ENCODE results near the gene ZFP3. TPM values are rescaled to one million over a fixed set of nuclear protein-coding genes. Genes with fewer than 3 reads are reported as not detected.
"Not testable (repeated sequence)": the region's sequence is repeated elsewhere in the genome, so short reads cannot be mapped to it uniquely, and the experiment has no call there.

ZFP3 gene
- total RNA-seq (2.1 and 3.1 TPM in 2 replicates), polyA plus RNA-seq (2.2 and 2.6 TPM in 2 replicates), polyA minus RNA-seq (ENCODE audit: low replicate concordance) (0.43 and 0.82 TPM in 2 replicates)
- 1.0 and 1.2 TPM in 2 replicates for polyA plus RNA-seq (2012)

DNA sequence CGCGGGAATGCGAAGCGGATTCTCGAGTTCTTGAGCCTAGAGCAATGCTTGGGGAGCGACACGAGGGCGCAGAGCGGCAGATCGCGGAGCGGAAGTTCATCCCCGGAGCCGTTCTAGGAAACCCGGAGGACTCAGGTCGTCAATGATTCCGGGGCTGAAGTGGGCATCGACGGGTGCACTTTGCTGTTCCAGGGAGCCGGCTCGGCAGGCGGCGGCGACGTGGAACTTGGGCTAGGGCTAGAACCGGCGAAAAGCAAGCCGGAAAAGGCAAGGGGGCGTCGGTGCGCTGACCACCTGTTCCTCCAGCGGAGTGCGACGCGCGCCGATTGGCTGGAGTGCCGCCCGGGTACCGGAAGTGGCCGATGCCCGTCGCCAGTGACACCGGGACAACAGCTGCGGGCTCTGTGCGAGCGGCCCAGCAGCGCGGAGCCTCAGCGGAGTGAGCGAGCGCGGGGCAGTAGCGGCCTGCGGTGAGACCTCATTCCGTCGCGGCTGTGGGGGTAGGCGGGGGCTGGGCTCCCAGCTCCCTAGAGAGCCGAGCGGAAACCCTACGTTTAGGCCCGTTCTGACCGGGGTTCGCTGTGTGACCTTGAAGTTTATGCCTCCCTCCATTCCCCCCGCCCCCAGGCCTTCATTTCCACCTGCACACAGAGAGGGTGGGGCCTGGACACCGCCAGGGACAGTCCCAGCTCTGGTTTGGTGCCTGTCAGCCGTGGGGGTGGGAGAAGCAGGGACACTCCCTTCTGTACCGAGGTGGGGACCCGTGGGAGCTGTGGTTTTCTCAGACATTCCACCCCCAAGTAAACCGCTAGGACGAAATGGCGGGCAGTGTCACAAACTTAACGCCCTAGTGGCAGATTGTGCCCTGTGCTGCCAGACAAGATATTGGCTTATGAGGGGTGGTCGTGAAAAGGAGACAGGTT is at the start of gene ZFP3:
ZFP3 (plus strand) TSS at position 362 of the 923 bp plus-strand sequence. CDS start 13,038 bp downstream, outside the sequence.
- H3K4me2 ChIP-seq (ENCODE audit: extremely low read depth, insufficient read depth, low read length): peak within 1 kb of the TSS; percentile 83
- peak within 1 kb of the TSS; percentile 11 for H3K27ac ChIP-seq (ENCODE audit: insufficient read depth, low read length)
- H2AFZ ChIP-seq (ENCODE audit: low read length): peak within 1 kb of the TSS; percentile 81
- DNase-seq (ENCODE audit: low read depth in 2 of 2): peak; percentile 87 to 91
- no peak for TF ChIP-seq EZH2 (IDR thresholded peaks at IDR 0.05; ENCODE audit: low read length, missing control alignments)
- TF ChIP-seq, protein P1, sequence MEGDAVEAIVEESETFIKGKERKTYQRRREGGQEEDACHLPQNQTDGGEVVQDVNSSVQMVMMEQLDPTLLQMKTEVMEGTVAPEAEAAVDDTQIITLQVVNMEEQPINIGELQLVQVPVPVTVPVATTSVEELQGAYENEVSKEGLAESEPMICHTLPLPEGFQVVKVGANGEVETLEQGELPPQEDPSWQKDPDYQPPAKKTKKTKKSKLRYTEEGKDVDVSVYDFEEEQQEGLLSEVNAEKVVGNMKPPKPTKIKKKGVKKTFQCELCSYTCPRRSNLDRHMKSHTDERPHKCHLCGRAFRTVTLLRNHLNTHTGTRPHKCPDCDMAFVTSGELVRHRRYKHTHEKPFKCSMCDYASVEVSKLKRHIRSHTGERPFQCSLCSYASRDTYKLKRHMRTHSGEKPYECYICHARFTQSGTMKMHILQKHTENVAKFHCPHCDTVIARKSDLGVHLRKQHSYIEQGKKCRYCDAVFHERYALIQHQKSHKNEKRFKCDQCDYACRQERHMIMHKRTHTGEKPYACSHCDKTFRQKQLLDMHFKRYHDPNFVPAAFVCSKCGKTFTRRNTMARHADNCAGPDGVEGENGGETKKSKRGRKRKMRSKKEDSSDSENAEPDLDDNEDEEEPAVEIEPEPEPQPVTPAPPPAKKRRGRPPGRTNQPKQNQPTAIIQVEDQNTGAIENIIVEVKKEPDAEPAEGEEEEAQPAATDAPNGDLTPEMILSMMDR (conservative IDR thresholded peaks at IDR 0.05 in 1 of 2, IDR thresholded peaks at IDR 0.05 in 1 of 2; ENCODE audit: low read depth in 1 of 2, low read length in 2 of 2): no peak
- H3K4me1 ChIP-seq (ENCODE audit: control insufficient read depth, extremely low read depth, insufficient read depth, low read length): no peaks in the 10 kb centered on the region
- no peaks in the 10 kb centered on the region for H3K36me3 ChIP-seq (ENCODE audit: control insufficient read depth, insufficient read depth, low read length)
- no peaks in the 10 kb centered on the region for H3K27me3 ChIP-seq (ENCODE audit: control insufficient read depth, insufficient read depth, low read length)
- no peaks in the 10 kb centered on the region for H4K20me1 ChIP-seq (ENCODE audit: control insufficient read depth, extremely low read depth, insufficient read depth, low read length)
- no peaks in the 10 kb centered on the region for H3K9me3 ChIP-seq (ENCODE audit: control insufficient read depth, insufficient read depth, low read depth, low read length)
- H3K79me2 ChIP-seq (ENCODE audit: control insufficient read depth, insufficient read depth, low read length): no peaks in the 10 kb centered on the region
- H3K4me3 ChIP-seq (replicated peaks in 1 of 4; ENCODE audit: control extremely low read depth in 1 of 4, insufficient read depth in 1 of 4, low read depth in 3 of 4, low read length in 4 of 4): peak within 1 kb of the TSS; percentile 41 to 79 (median 74)
- peak within 1 kb of the TSS; percentile 30 for H3K9ac ChIP-seq (ENCODE audit: insufficient read depth, low read length)

DNA sequence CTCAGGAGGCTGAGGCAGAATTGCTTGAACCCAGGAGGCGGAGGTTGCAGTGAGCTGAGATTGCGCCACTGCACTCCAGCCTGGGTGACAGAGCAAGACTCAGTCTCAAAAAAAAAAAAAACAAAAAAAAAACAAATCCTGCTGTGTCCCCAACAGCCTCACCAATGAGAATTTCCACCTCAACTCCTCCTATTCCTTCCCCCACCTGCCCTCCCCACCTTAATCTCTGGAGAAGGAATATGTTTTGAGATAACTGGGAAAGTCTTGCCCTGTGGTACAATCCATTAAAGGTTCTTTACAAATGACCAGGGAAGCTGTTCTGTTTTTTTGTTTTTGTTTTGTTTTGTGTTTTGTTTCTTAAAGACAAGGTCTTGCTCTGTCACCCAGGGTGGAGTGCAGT is 48.1 kb upstream of the ZFP3 start:
- H3K36me3 ChIP-seq (ENCODE audit: control insufficient read depth, insufficient read depth, low read length); H4K20me1 ChIP-seq (ENCODE audit: control insufficient read depth, extremely low read depth, insufficient read depth, low read length); H3K4me2 ChIP-seq (ENCODE audit: extremely low read depth, insufficient read depth, low read length); H3K9me3 ChIP-seq (ENCODE audit: control insufficient read depth, insufficient read depth, low read depth, low read length); H3K4me1 ChIP-seq (ENCODE audit: control insufficient read depth, extremely low read depth, insufficient read depth, low read length); H3K27ac ChIP-seq (ENCODE audit: insufficient read depth, low read length); H3K9ac ChIP-seq (ENCODE audit: insufficient read depth, low read length); H3K79me2 ChIP-seq (ENCODE audit: control insufficient read depth, insufficient read depth, low read length); DNase-seq (ENCODE audit: low read depth in 2 of 2); H2AFZ ChIP-seq (ENCODE audit: low read length); H3K4me3 ChIP-seq (replicated peaks in 1 of 4; ENCODE audit: control extremely low read depth in 1 of 4, insufficient read depth in 1 of 4, low read depth in 3 of 4, low read length in 4 of 4); H3K27me3 ChIP-seq (ENCODE audit: control insufficient read depth, insufficient read depth, low read length): not testable (repeated sequence)

DNA sequence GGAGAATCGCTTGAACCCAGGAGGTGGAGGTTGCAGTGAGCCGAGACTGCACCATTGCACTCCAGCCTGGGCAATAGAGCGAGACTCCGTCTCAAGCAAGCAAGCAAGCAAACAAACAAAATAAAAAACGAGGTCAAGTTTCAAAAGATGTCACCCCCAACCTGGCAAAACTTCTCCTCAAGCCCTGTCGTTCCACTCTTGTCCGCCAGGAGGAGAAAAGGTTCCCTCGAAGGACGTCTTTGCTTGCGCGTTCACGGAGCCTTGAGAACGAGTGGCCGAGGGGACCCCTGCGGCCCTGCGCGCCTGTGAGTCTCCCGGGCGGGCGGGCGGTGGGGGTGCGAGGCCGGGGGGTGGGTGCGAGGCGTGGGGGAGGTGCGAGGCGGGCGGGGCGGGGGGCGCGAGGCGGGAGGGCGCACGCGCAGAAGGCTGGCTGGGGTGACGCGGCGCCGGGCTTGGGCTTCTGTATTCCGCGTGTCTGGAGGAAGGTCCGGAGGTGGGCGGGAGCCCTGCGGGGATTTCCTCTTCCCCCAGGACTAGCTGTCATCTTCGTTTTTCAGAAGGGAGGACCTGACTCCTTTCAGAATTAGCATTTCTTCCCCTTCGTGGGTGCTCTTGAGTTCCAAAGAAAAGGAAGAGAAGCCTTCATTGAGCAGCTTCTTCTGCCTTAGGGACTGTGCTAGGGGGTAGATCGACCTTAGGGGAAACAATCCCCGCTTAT is 46.7 kb upstream of the ZFP3 start:
- TF ChIP-seq, protein P1 (conservative IDR thresholded peaks at IDR 0.05 in 1 of 2, IDR thresholded peaks at IDR 0.05 in 1 of 2; ENCODE audit: low read depth in 1 of 2, low read length in 2 of 2): peak; percentile 73 to 81
- TF ChIP-seq EZH2 (IDR thresholded peaks at IDR 0.05; ENCODE audit: low read length, missing control alignments): no peak
- Histone ChIP-seq H2AFZ (ENCODE audit: low read length) (peak overlapping the region; percentile 86), H3K9me3 (ENCODE audit: control insufficient read depth, insufficient read depth, low read depth, low read length) (no peaks in the 10 kb centered on the region), H3K27ac (ENCODE audit: insufficient read depth, low read length) (no peak overlapping the region), H3K4me2 (ENCODE audit: extremely low read depth, insufficient read depth, low read length) (peak overlapping the region; percentile 1), H3K36me3 (ENCODE audit: control insufficient read depth, insufficient read depth, low read length) (no peaks in the 10 kb centered on the region), H3K4me3 (replicated peaks in 1 of 4; ENCODE audit: control extremely low read depth in 1 of 4, insufficient read depth in 1 of 4, low read depth in 3 of 4, low read length in 4 of 4) (peak overlapping the region in 2 of 4 experiments; percentile 39 to 51), H4K20me1 (ENCODE audit: control insufficient read depth, extremely low read depth, insufficient read depth, low read length) (no peaks in the 10 kb centered on the region), H3K4me1 (ENCODE audit: control insufficient read depth, extremely low read depth, insufficient read depth, low read length) (no peaks in the 10 kb centered on the region), H3K79me2 (ENCODE audit: control insufficient read depth, insufficient read depth, low read length) (no peaks in the 10 kb centered on the region), H3K9ac (ENCODE audit: insufficient read depth, low read length) (no peak overlapping the region), H3K27me3 (ENCODE audit: control insufficient read depth, insufficient read depth, low read length) (no peaks in the 10 kb centered on the region)
- peak; percentile 68 to 74 for DNase-seq (ENCODE audit: low read depth in 2 of 2)
